ENCODE results near the gene TMEM221.

- TF ChIP-seq MAFF (IDR thresholded peaks at IDR 0.05; ENCODE audit: low read length): no peak
- no peak for TF ChIP-seq MAZ (CRISPR knock-in tag; conservative IDR thresholded peaks at IDR 0.05 in 1 of 2, IDR thresholded peaks at IDR 0.05 in 1 of 2)
- no peak for TF ChIP-seq ZNF655 (CRISPR knock-in tag; IDR thresholded peaks at IDR 0.05)
- no peak for TF ChIP-seq MXI1 (IDR thresholded peaks at IDR 0.05; ENCODE audit: low read depth, low read length)
- no peak for TF ChIP-seq PBX2 (CRISPR knock-in tag; IDR thresholded peaks at IDR 0.05; ENCODE audit: low read depth)
- TF ChIP-seq PBX2 (tag; conservative IDR thresholded peaks at IDR 0.05; ENCODE audit: low read depth): no peak
Measured at GRCh38 chr19:17457616-17458015, 9.1 kb upstream of the TMEM221 start.

Data from K562 (cell line).